ENCODE measurements around the gene QPCTL. TPM values are rescaled to one million over a fixed set of nuclear protein-coding genes. Genes with fewer than 3 reads are reported as not detected.

The QPCTL gene
- 1 to 10 TPM; 4.1 to 8.7 (median 5.5) TPM for polyA plus RNA-seq
- long read RNA-seq, donor 1, partial matches to known transcripts: 0 of 2 reads
- long read RNA-seq, donor 1, other reads (novel, unspliced or antisense): 0 of 2 reads
- long read RNA-seq, donor 2: 0 reads
- long read RNA-seq, donor 3: 0 reads
- long read RNA-seq, donor 4: 0 reads
- long read RNA-seq, donor 5: 0 reads
- long read RNA-seq, donor 6: 0 reads
- long read RNA-seq, donor 7: 0 reads
- long read RNA-seq, donor 8: 0 reads
- long read RNA-seq, donor 9: 0 reads
- long read RNA-seq, donor 10: 0 reads

DNA sequence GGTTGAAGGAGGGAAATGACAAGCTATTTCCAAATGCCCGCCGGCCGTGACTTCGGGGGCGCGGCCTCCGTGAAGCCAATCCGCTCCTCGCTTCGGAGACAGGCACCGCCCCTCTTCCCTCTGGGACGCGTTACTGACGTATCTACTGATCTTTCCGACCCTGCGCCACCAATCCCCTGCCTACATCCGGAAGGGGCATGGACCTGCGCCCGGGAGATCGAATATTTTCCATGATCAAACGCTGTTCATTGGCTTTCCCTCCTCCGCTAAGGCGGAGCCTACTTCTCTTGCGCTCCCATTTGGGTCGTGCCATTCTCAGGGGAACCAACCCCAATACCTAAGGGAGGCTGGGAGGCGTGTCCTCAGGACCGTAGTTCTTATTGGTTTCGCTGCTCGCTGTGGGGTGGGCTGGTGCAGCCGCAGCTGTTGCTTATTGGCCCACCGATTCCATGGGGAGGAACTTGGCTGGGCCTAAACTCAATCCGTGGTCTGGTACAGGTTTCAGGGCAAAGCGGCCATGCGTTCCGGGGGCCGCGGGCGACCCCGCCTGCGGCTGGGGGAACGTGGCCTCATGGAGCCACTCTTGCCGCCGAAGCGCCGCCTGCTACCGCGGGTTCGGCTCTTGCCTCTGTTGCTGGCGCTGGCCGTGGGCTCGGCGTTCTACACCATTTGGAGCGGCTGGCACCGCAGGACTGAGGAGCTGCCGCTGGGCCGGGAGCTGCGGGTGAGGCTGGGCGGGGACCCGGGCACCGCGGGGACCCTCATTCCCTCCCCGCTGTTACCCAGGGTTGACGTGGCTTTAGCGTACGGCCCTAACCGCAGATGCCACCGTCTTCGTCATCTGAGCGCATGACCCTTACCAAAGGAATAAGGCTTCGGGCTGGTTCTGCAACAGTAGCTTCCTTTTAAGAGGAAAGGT lies at the start of gene QPCTL:
Gene QPCTL (plus strand): TSS at position 480 of the 919 bp plus-strand sequence. CDS start 38 bp downstream, at position 518.
- 0 to 1% (median 0%) methylated on average over 67 to 70 of the region's 70 CpGs for WGBS, 3 donors
- DNase-seq: peak; percentile 99 to 100
- Histone ChIP-seq H3K27me3 (ENCODE audit: control insufficient read depth in 3 of 3, insufficient read depth in 3 of 3, low read length in 3 of 3) (no peaks in the 10 kb centered on the region), H3K36me3 (ENCODE audit: control insufficient read depth in 3 of 3, insufficient read depth in 2 of 3, low read depth in 1 of 3, low read length in 3 of 3) (peaks cover 0 to 40% (median 9%) of the 10 kb centered on the region in 3 donors), H3K4me1 (ENCODE audit: control insufficient read depth in 3 of 3, insufficient read depth in 2 of 3, low read depth in 1 of 3, low read length in 2 of 3) (peaks cover 0 to 8% (median 4%) of the 10 kb centered on the region in 3 donors), H3K9me3 (ENCODE audit: control insufficient read depth in 2 of 2, insufficient read depth in 1 of 2, low read depth in 1 of 2, low read length in 1 of 2) (no peaks in the 10 kb centered on the region), H3K27ac (ENCODE audit: low read depth in 1 of 3, low read length in 2 of 3) (peak within 1 kb of the TSS; percentile 53 to 96 (median 94)), H3K4me3 (ENCODE audit: low read depth in 1 of 3, low read length in 3 of 3) (peak within 1 kb of the TSS; percentile 55 to 86 (median 64))
- FAIRE-seq: peak; percentile 76

DNA sequence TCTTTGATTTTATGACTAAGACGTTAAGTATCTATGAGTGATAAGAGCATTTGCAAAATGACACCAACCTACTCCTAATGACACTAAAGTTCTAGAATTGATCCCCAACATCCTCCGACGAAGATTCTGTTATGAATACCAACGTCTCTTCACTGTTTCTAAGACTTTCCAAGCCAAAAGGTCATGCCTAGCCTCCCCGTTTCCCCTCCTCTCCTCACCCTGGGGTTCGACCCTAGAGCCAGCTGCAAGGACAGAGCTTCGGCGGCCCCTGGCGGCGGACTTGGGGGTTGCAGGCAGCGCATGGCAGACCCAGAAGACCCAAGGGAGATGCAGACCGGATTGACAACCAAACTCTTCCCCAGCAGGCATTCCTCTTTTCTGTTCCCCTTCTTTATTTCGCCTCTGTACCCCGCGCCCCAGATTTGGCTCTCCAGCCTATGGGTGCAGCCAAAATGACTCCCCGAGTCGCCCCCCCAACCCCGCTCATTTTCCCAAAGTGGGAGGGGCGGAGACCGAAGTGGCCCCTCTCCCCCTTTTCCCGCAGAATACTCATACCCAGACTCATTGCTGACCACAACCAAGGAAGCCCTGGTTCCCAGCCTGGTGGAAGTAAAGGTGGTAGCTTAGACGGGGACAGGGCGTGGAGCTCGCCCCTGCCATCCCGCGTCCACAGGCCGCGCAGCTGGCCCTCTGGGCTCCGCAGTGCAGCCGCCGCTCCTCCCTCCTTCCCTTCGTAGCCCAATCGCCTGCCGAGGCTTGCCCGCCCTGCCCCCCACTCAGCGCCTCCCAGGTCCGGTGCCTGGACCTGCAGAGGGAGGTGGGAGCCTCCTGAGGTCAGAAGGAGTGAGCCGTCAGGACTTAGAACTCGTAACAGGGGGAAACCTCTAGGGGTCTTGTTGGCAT lies 49.2 kb upstream of the QPCTL start:
- H3K4me3 ChIP-seq (ENCODE audit: low read depth in 1 of 3, low read length in 3 of 3): no peak overlapping the region
- H3K27me3 ChIP-seq (ENCODE audit: control insufficient read depth in 3 of 3, insufficient read depth in 3 of 3, low read length in 3 of 3): peaks cover 0 to 38% (median 2%) of the 10 kb centered on the region in 3 donors
- 7 to 9% (median 8%) methylated on average over 38 to 39 of the region's 39 CpGs for WGBS, 3 donors
- H3K9me3 ChIP-seq (ENCODE audit: control insufficient read depth in 2 of 2, insufficient read depth in 1 of 2, low read depth in 1 of 2, low read length in 1 of 2): no peaks in the 10 kb centered on the region
- H3K4me1 ChIP-seq (ENCODE audit: control insufficient read depth in 3 of 3, insufficient read depth in 2 of 3, low read depth in 1 of 3, low read length in 2 of 3): peaks cover 0 to 38% (median 6%) of the 10 kb centered on the region in 3 donors
- H3K36me3 ChIP-seq (ENCODE audit: control insufficient read depth in 3 of 3, insufficient read depth in 2 of 3, low read depth in 1 of 3, low read length in 3 of 3): no peaks in the 10 kb centered on the region
- peak; percentile 76 to 90 for DNase-seq
- H3K27ac ChIP-seq (ENCODE audit: low read depth in 1 of 3, low read length in 2 of 3): no peak overlapping the region
- FAIRE-seq: no peak

DNA sequence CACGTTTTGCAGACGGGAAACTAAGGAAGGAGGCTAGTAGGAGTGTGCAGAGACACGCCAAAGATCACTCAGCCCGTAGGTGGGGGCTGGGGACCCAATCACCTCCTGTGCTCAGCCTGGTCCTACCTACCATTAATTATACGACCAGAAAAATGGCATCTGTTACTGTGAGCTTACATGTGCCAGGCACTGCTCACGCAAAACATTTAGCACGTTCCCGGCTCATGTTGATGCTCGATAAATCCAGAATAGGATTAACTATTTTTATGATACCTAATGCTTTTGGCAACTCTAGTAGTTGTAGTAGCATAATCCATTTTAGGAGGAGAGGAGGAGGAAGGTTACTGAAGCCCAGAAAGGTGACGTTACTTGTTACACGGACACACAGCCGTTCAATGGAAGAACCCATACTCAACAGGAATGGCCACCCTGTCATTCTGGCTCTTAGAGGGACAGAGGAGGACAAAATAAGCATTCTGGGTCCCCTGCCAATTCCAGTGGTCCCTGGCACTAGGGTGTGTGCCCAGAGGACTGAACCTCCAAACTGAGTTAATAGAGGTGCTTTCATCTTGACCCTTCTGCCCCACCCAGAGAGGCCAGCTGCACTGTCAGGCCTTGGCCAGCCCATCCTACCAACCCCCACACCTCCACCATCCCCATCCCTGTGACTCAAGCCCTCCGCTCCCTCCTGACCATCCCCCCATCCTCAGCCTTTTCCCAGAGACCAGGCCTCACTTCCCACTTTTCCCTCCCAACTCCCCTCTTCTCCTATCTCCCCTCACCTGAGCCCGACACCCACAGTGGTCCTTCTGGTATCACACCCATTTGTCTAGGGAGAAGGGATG lies 48.3 kb upstream of the QPCTL start:
- peaks cover 0 to 38% (median 2%) of the 10 kb centered on the region in 3 donors for H3K27me3 ChIP-seq (ENCODE audit: control insufficient read depth in 3 of 3, insufficient read depth in 3 of 3, low read length in 3 of 3)
- WGBS, 3 donors: 23 to 45% (median 39%) methylated on average over 14 of the region's 14 CpGs
- peaks cover 0 to 31% (median 2%) of the 10 kb centered on the region in 3 donors for H3K4me1 ChIP-seq (ENCODE audit: control insufficient read depth in 3 of 3, insufficient read depth in 2 of 3, low read depth in 1 of 3, low read length in 2 of 3)
- FAIRE-seq: no peak
- no peak for DNase-seq
- H3K27ac ChIP-seq (ENCODE audit: low read depth in 1 of 3, low read length in 2 of 3): no peak overlapping the region
- H3K4me3 ChIP-seq (ENCODE audit: low read depth in 1 of 3, low read length in 3 of 3): no peak overlapping the region
- no peaks in the 10 kb centered on the region for H3K9me3 ChIP-seq (ENCODE audit: control insufficient read depth in 2 of 2, insufficient read depth in 1 of 2, low read depth in 1 of 2, low read length in 1 of 2)
- H3K36me3 ChIP-seq (ENCODE audit: control insufficient read depth in 3 of 3, insufficient read depth in 2 of 3, low read depth in 1 of 3, low read length in 3 of 3): no peaks in the 10 kb centered on the region

- DNase-seq (no peak), FAIRE-seq (no peak)
- H3K9me3 ChIP-seq (ENCODE audit: control insufficient read depth in 2 of 2, insufficient read depth in 1 of 2, low read depth in 1 of 2, low read length in 1 of 2): no peaks in the 10 kb centered on the region
- peak overlapping the region in 2 of 3 donors; percentile 10 to 18 for H3K4me3 ChIP-seq (ENCODE audit: low read depth in 1 of 3, low read length in 3 of 3)
- 3 to 16% (median 11%) methylated on average over 15 to 35 of the region's 35 CpGs for WGBS, 3 donors
- peak overlapping the region in 1 of 3 donors; percentile 52 for H3K27ac ChIP-seq (ENCODE audit: low read depth in 1 of 3, low read length in 2 of 3)
- H3K36me3 ChIP-seq (ENCODE audit: control insufficient read depth in 3 of 3, insufficient read depth in 2 of 3, low read depth in 1 of 3, low read length in 3 of 3): no peaks in the 10 kb centered on the region
- peaks cover 0 to 31% (median 2%) of the 10 kb centered on the region in 3 donors for H3K4me1 ChIP-seq (ENCODE audit: control insufficient read depth in 3 of 3, insufficient read depth in 2 of 3, low read depth in 1 of 3, low read length in 2 of 3)
- peaks cover 0 to 38% (median 2%) of the 10 kb centered on the region in 3 donors for H3K27me3 ChIP-seq (ENCODE audit: control insufficient read depth in 3 of 3, insufficient read depth in 3 of 3, low read length in 3 of 3)
Observed at GRCh38 chr19:45645068-45645630, 47.3 kb upstream of the QPCTL start.

- no peaks in the 10 kb centered on the region for H3K9me3 ChIP-seq (ENCODE audit: control insufficient read depth in 2 of 2, insufficient read depth in 1 of 2, low read depth in 1 of 2, low read length in 1 of 2)
- peak overlapping the region in 1 of 3 donors; percentile 52 for H3K27ac ChIP-seq (ENCODE audit: low read depth in 1 of 3, low read length in 2 of 3)
- peak overlapping the region; percentile 10 to 25 (median 18) for H3K4me3 ChIP-seq (ENCODE audit: low read depth in 1 of 3, low read length in 3 of 3)
- H3K36me3 ChIP-seq (ENCODE audit: control insufficient read depth in 3 of 3, insufficient read depth in 2 of 3, low read depth in 1 of 3, low read length in 3 of 3): no peaks in the 10 kb centered on the region
- H3K4me1 ChIP-seq (ENCODE audit: control insufficient read depth in 3 of 3, insufficient read depth in 2 of 3, low read depth in 1 of 3, low read length in 2 of 3): peaks cover 0 to 28% (median under 1%) of the 10 kb centered on the region in 3 donors
- FAIRE-seq (no peak), DNase-seq (peak; percentile 53 to 71)
- peaks cover 0 to 38% (median 2%) of the 10 kb centered on the region in 3 donors for H3K27me3 ChIP-seq (ENCODE audit: control insufficient read depth in 3 of 3, insufficient read depth in 3 of 3, low read length in 3 of 3)
- 1% methylated on average over 26 to 27 of the region's 27 CpGs for WGBS, 3 donors
Observed at GRCh38 chr19:45645631-45646344, 46.7 kb upstream of the QPCTL start.

DNA sequence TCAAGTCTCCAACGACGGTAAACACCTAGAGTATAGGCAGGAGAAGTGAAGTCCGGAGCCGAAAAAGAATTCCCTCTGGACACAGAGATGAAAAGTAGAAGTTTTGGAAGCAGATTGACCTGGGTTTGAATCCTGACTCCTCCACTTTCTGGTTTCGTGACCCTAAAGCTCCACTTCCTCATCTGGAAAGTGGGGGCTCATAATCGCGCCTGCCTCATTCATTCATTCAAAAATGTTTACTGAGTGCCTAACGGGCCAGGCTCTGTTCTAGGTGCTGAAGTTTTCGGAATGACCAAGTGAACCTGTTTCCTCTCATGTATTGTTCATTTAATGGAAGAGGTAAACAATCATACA lies 46.1 kb upstream of the QPCTL start:
- no peak for FAIRE-seq
- Histone ChIP-seq H3K27me3 (ENCODE audit: control insufficient read depth in 3 of 3, insufficient read depth in 3 of 3, low read length in 3 of 3) (peaks cover 0 to 38% (median 2%) of the 10 kb centered on the region in 3 donors), H3K4me1 (ENCODE audit: control insufficient read depth in 3 of 3, insufficient read depth in 2 of 3, low read depth in 1 of 3, low read length in 2 of 3) (peaks cover 0 to 23% (median 0%) of the 10 kb centered on the region in 3 donors), H3K27ac (ENCODE audit: low read depth in 1 of 3, low read length in 2 of 3) (no peak overlapping the region), H3K36me3 (ENCODE audit: control insufficient read depth in 3 of 3, insufficient read depth in 2 of 3, low read depth in 1 of 3, low read length in 3 of 3) (no peaks in the 10 kb centered on the region), H3K9me3 (ENCODE audit: control insufficient read depth in 2 of 2, insufficient read depth in 1 of 2, low read depth in 1 of 2, low read length in 1 of 2) (no peaks in the 10 kb centered on the region), H3K4me3 (ENCODE audit: low read depth in 1 of 3, low read length in 3 of 3) (peak overlapping the region in 1 of 3 donors; percentile 18)
- 10 to 12% (median 11%) methylated on average over 9 of the region's 9 CpGs for WGBS, 3 donors
- DNase-seq: no peak

DNA sequence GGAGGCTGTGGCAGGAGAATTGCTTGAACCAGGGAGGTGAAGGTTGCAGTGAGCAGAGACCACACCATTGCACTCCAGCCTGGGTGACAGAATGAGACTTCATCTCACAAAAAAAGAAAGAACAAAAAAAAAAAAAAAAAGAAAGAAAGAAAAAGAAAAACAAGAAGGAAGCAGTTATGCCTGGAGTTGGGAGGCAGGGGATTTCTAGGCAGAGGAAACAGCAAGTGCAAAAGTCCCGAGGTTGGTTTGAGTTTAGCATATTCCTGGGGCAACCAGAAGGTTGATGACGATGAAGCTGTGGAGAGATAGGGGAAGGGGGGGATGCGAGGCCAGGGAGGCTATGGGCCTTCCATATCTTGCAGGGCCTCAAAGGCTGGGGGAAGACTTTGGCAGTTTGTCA lies 41.7 kb upstream of the QPCTL start:
- DNase-seq (no peak), FAIRE-seq (no peak)
- Histone ChIP-seq H3K27ac (ENCODE audit: low read depth in 1 of 3, low read length in 2 of 3) (no peak overlapping the region), H3K9me3 (ENCODE audit: control insufficient read depth in 2 of 2, insufficient read depth in 1 of 2, low read depth in 1 of 2, low read length in 1 of 2) (no peaks in the 10 kb centered on the region), H3K36me3 (ENCODE audit: control insufficient read depth in 3 of 3, insufficient read depth in 2 of 3, low read depth in 1 of 3, low read length in 3 of 3) (no peaks in the 10 kb centered on the region), H3K4me1 (ENCODE audit: control insufficient read depth in 3 of 3, insufficient read depth in 2 of 3, low read depth in 1 of 3, low read length in 2 of 3) (peaks cover 0 to 4% (median 0%) of the 10 kb centered on the region in 3 donors), H3K4me3 (ENCODE audit: low read depth in 1 of 3, low read length in 3 of 3) (no peak overlapping the region), H3K27me3 (ENCODE audit: control insufficient read depth in 3 of 3, insufficient read depth in 3 of 3, low read length in 3 of 3) (peaks cover 0 to 9% (median 0%) of the 10 kb centered on the region in 3 donors)
- 63 to 77% (median 76%) methylated on average over 3 of the region's 3 CpGs for WGBS, 3 donors
